K562 (cell line): ENCODE data around the gene PLEKHM3. TPM values are rescaled to one million over a fixed set of nuclear protein-coding genes. Genes with fewer than 3 reads are reported as not detected.

Source experiments
- ATF7 ChIP-seq: fragments of 450-650 bp; IDR thresholded peaks from 2 replicates; pipeline ENCODE4 v1.7.1; 2014; ENCODE audit warnings: mild to moderate bottlenecking, moderate library complexity
- CREM ChIP-seq: IDR thresholded peaks from 2 replicates; pipeline ENCODE4 v1.6.1; 2014; ENCODE audit warnings: antibody characterized with exemption, low read depth
- CXXC5 ChIP-seq: fragments of 250-450 bp; sonication (Bioruptor Pico); IDR thresholded peaks from 2 replicates; pipeline ENCODE4 v1.8.0; 2022; ENCODE audit warnings: inconsistent platforms, mild to moderate bottlenecking, moderate library complexity
- ETV1 ChIP-seq: fragments of 450-650 bp; conservative IDR thresholded peaks from 2 replicates; pipeline ENCODE4 v1.6.1; 2016; ENCODE audit warnings: missing genetic modification characterization, control low read depth, low read depth, missing compliant biosample characterization
- FOXP1 ChIP-seq: sonication (generic); formaldehyde crosslinking; IDR thresholded peaks from 2 replicates; pipeline ENCODE4 v1.8.0; 2022; ENCODE audit warnings: mild to moderate bottlenecking, missing genetic modification reagents
- KDM1A ChIP-seq, 2 experiments: fragments of 450-650 bp; IDR thresholded peaks; 2 replicates each; pipeline ENCODE4 v1.6.1; 2016; ENCODE audit warnings: mild to moderate bottlenecking in 2 of 2
- MXI1 ChIP-seq: IDR thresholded peaks from 2 replicates; pipeline ENCODE4 v1.6.1; 2011; ENCODE audit warnings: low read depth, mild to moderate bottlenecking, improper control_type of control experiment, low read length
- NR1H2 ChIP-seq: sonication (generic); formaldehyde crosslinking; IDR thresholded peaks from 2 replicates; pipeline ENCODE4 v1.4.0; 2020; ENCODE audit warnings: mild to moderate bottlenecking, missing genetic modification reagents
- SMARCC2 ChIP-seq: fragments of 450-650 bp; IDR thresholded peaks from 2 replicates; pipeline ENCODE4 v1.6.1; 2017; ENCODE audit warnings: antibody characterized with exemption, moderate library complexity, mild to moderate bottlenecking, low read depth
- SNIP1 ChIP-seq: fragments of 450-650 bp; IDR thresholded peaks from 2 replicates; pipeline ENCODE4 v1.7.1; 2017; ENCODE audit warnings: low read depth, mild to moderate bottlenecking
- SNRNP70 ChIP-seq: fragments of 200-400 bp; formaldehyde crosslinking; optimal IDR thresholded peaks from 2 replicates; pipeline ENCODE3; 2017; ENCODE audit warnings: low read depth, low read length
- STAT5A ChIP-seq: IDR thresholded peaks from 2 replicates; pipeline ENCODE4 v1.6.1; 2012; ENCODE audit warnings: low read length, inconsistent platforms, borderline replicate concordance
- TCF7 ChIP-seq: sonication (generic); IDR thresholded peaks from 2 replicates; pipeline ENCODE4 v1.6.1; 2016; ENCODE audit warnings: antibody characterized with exemption, borderline replicate concordance
- ZNF551 ChIP-seq: fragments of 250-450 bp; sonication (Bioruptor Pico); IDR thresholded peaks from 2 replicates; pipeline ENCODE4 v1.5.0; 2021; ENCODE audit warnings: mild to moderate bottlenecking, moderate library complexity
- polyA plus RNA-seq, 8 experiments: library from polyadenylated mRNA; depleted of rRNA in 4 of 8; stranded (reverse) in 5 of 8; unstranded in 3 of 8; fragments of >200 nt; fragmentation: Nextera tagmentation in 2 of 8; fragmentation: Illumina TruSeq in 1 of 8; extraction: Ambion mirVana in 2 of 8; extraction: Trizol in 1 of 8; gene quantifications; 2 replicates each; pipeline versions ENCODE4 v1.2.1 to v1.2.3, GENCODE V29; 2011 to 2014; ENCODE audit warnings: inconsistent platforms in 1 of 8, missing spikeins in 1 of 8
- total RNA-seq, 7 experiments: library from RNA; depleted of rRNA in 6 of 7; stranded (reverse); fragments of >200 nt in 6 of 7; fragmentation: Illumina TruSeq in 2 of 7; extraction: Trizol in 2 of 7; gene quantifications; 2 replicates each; pipeline versions ENCODE4 v1.2.1 to v1.2.3, GENCODE V29; 2011 to 2021; ENCODE audit warnings: low replicate concordance in 1 of 7
- TF ChIP-seq, protein P1 (sequence below), 2 experiments: IDR thresholded peaks; 2 replicates each; pipeline ENCODE4 v1.6.1; 2012; ENCODE audit warnings: improper control_type of control experiment in 2 of 2, low read depth in 2 of 2, low read length in 2 of 2, borderline replicate concordance in 1 of 2
- TF ChIP-seq, protein P2 (sequence below): fragments of 450-650 bp; conservative IDR thresholded peaks from 2 replicates; pipeline ENCODE4 v1.6.1; 2016; ENCODE audit warnings: missing genetic modification characterization, low read depth, mild to moderate bottlenecking, control low read depth, missing compliant biosample characterization

PLEKHM3 gene
- total and polyA plus RNA-seq, 9 of the 15 experiments (the other 6 are each of a cell fraction or from before 2014, with no cell fraction given) = 0.24 to 1.6 (median 1.0) TPM

DNA sequence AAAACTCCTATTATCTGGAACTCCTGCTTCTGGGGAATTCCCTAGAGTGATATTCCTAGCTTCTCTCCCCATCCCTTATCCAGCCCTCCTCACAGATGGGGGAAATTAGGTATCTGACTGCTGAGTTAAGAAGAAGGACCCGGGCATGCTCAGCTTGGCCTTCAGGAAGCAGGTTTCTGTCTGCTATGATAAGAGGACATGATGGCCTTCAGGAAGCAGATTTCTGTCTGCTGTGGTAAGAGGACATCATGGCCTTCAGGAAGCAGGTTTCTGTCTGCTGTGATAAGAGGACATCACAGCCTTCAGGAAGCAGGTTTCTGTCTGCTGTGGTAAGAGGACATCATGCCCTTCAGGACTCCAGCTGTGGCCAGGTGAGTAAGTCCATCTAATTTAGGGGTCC, 65.2 kb downstream of the PLEKHM3 start (continued):
- TF ChIP-seq ATF7 (0 out of 2 replicates have a peak, but pooled peaks have one; percentile 15), CXXC5 (peak; percentile 46; the same call in 1 of the 2 replicates), FOXP1 (CRISPR knock-in tag) (no peak), SMARCC2 (no peak), ETV1 (peak; percentile 95), MXI1 (no peak), SNRNP70 (no peak), TCF7 (no peak), SNIP1 (no peak), ZNF551 (CRISPR knock-in tag) (no peak), NR1H2 (CRISPR knock-in tag) (no peak), STAT5A (peak; percentile 90), KDM1A (IDR thresholded peaks at IDR 0.05) (peak; percentile 84 to 89), CREM (peak; percentile 52; the same call in 1 of the 2 replicates)
- TF ChIP-seq, protein P1, sequence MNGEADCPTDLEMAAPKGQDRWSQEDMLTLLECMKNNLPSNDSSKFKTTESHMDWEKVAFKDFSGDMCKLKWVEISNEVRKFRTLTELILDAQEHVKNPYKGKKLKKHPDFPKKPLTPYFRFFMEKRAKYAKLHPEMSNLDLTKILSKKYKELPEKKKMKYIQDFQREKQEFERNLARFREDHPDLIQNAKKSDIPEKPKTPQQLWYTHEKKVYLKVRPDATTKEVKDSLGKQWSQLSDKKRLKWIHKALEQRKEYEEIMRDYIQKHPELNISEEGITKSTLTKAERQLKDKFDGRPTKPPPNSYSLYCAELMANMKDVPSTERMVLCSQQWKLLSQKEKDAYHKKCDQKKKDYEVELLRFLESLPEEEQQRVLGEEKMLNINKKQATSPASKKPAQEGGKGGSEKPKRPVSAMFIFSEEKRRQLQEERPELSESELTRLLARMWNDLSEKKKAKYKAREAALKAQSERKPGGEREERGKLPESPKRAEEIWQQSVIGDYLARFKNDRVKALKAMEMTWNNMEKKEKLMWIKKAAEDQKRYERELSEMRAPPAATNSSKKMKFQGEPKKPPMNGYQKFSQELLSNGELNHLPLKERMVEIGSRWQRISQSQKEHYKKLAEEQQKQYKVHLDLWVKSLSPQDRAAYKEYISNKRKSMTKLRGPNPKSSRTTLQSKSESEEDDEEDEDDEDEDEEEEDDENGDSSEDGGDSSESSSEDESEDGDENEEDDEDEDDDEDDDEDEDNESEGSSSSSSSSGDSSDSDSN (IDR thresholded peaks at IDR 0.05; ENCODE audit: borderline replicate concordance in 1 of 2, low read depth in 2 of 2, low read length in 2 of 2) = 0 out of 4 replicates have a peak, but pooled peaks of 1 of the 2 experiments have one; percentile 56
- TF ChIP-seq, protein P2, sequence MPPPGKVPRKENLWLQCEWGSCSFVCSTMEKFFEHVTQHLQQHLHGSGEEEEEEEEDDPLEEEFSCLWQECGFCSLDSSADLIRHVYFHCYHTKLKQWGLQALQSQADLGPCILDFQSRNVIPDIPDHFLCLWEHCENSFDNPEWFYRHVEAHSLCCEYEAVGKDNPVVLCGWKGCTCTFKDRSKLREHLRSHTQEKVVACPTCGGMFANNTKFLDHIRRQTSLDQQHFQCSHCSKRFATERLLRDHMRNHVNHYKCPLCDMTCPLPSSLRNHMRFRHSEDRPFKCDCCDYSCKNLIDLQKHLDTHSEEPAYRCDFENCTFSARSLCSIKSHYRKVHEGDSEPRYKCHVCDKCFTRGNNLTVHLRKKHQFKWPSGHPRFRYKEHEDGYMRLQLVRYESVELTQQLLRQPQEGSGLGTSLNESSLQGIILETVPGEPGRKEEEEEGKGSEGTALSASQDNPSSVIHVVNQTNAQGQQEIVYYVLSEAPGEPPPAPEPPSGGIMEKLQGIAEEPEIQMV (tag) = no peak
